Thoracic aorta (tissue), 2 donors: Measurements from ENCODE around the gene SEC14L3. TPM values are rescaled to one million over a fixed set of nuclear protein-coding genes. Genes with fewer than 3 reads are reported as not detected.

ENCODE experiments used
- ATAC-seq: fragments of 150-250 bp; one replicate; pipeline ENCODE4 v1.8.0; 2017; ENCODE audit warnings: low read depth; ENCODE audit not compliant: insufficient number of reproducible peaks, low FRiP score
- DNase-seq: peaks from one replicate; pipeline ENCODE4 v3.0.0-alpha.2; 2020; ENCODE audit warnings: low spot score
- H3K27ac ChIP-seq, 2 donors: fragments of 200-600 bp; sonication (generic); 1 replicate in 1 of 2; 2 replicates in 1 of 2; pipeline ENCODE4 v1.5.1; 2016; ENCODE audit warnings: mild to moderate bottlenecking in 2 of 2, moderate library complexity in 2 of 2
- H3K27me3 ChIP-seq: fragments of 200-600 bp; sonication (generic); replicated peaks from 2 replicates; pipeline ENCODE4 v1.6.0; 2016; ENCODE audit warnings: mild to moderate bottlenecking; ENCODE audit not compliant: insufficient read depth
- H3K36me3 ChIP-seq: fragments of 200-600 bp; sonication (generic); one replicate; pipeline ENCODE4 v1.5.1; 2016
- H3K4me1 ChIP-seq, 2 donors: fragments of 200-600 bp; sonication (generic); 1 replicate in 1 of 2; 2 replicates in 1 of 2; pipeline versions ENCODE4 v1.5.1 to v1.6.0; 2016; ENCODE audit warnings: low read depth in 2 of 2, mild to moderate bottlenecking in 1 of 2; ENCODE audit not compliant: control insufficient read depth in 1 of 2
- H3K4me3 ChIP-seq: fragments of 200-600 bp; sonication (generic); 2 replicates; pipeline ENCODE4 v1.5.1; 2016; ENCODE audit warnings: mild to moderate bottlenecking
- H3K9me3 ChIP-seq: fragments of 200-600 bp; sonication (generic); 2 replicates; pipeline ENCODE4 v1.5.1; 2016
- CTCF ChIP-seq: fragments of 200-600 bp; sonication (generic); IDR thresholded peaks from one replicate; pipeline ENCODE4 v1.5.1; 2019; ENCODE audit warnings: antibody characterized with exemption
- total RNA-seq, 2 donors: library from RNA; depleted of rRNA; stranded (reverse); fragments of >200 nt; gene quantifications; one replicate each; pipeline versions ENCODE4 v1.1.0 to v1.2.3, GENCODE V29; 2016

SEC14L3 gene
- total RNA-seq, 2 donors from 2014 or later, result not detected

GRCh38 chr22:30439226-30439625, 32.6 kb downstream of the SEC14L3 start:
- Histone ChIP-seq H3K36me3 (no peaks in the 10 kb centered on the region), H3K9me3 (no peaks in the 10 kb centered on the region), H3K4me3 (no peak overlapping the region), H3K27me3 (no peaks in the 10 kb centered on the region), H3K4me1 (no peaks in the 10 kb centered on the region), H3K27ac (no peak overlapping the region)
- ATAC-seq, result no peak
- DNase-seq, result no peak
- no peak for TF ChIP-seq CTCF

- Histone ChIP-seq H3K27me3 (no peaks in the 10 kb centered on the region), H3K4me3 (no peak overlapping the region), H3K27ac (no peak overlapping the region), H3K36me3 (no peaks in the 10 kb centered on the region), H3K9me3 (no peaks in the 10 kb centered on the region), H3K4me1 (no peaks in the 10 kb centered on the region)
- TF ChIP-seq CTCF, result no peak
- DNase-seq (no peak), ATAC-seq (no peak)
These were observed 33.3 kb downstream of the SEC14L3 start for GRCh38 chr22:30438559-30438958.

GRCh38 chr22:30436196-30436595, 35.6 kb downstream of the SEC14L3 start:
- DNase-seq (no peak), ATAC-seq (no peak)
- no peak for TF ChIP-seq CTCF
- Histone ChIP-seq H3K9me3 (no peaks in the 10 kb centered on the region), H3K27me3 (no peaks in the 10 kb centered on the region), H3K4me3 (no peak overlapping the region), H3K36me3 (no peaks in the 10 kb centered on the region), H3K4me1 (no peaks in the 10 kb centered on the region), H3K27ac (no peak overlapping the region)

GRCh38 chr22:30435674-30436126, 36.1 kb downstream of the SEC14L3 start:
- DNase-seq (no peak), ATAC-seq (no peak)
- Histone ChIP-seq H3K4me3 (no peak overlapping the region), H3K9me3 (no peaks in the 10 kb centered on the region), H3K27me3 (no peaks in the 10 kb centered on the region), H3K36me3 (no peaks in the 10 kb centered on the region), H3K27ac (no peak overlapping the region), H3K4me1 (no peaks in the 10 kb centered on the region)
- TF ChIP-seq CTCF, result no peak

- no peaks in the 10 kb centered on the region for H3K36me3 ChIP-seq
- no peaks in the 10 kb centered on the region for H3K9me3 ChIP-seq
- ATAC-seq (no peak), DNase-seq (no peak)
- H3K4me1 ChIP-seq, result no peaks in the 10 kb centered on the region
- no peaks in the 10 kb centered on the region for H3K27me3 ChIP-seq
- TF ChIP-seq CTCF, result no peak
- H3K4me3 ChIP-seq, result no peak overlapping the region
- H3K27ac ChIP-seq, result no peak overlapping the region
These were observed 37.0 kb downstream of the SEC14L3 start for GRCh38 chr22:30434843-30435242.
